HL-60 (cell line): ENCODE measurements around the gene MYRIP.

Experiments
- GABPA ChIP-seq: IDR thresholded peaks from 2 replicates; pipeline ENCODE4 v1.6.1; 2012; ENCODE audit warnings: low read depth
- POLR2AphosphoS5 ChIP-seq: IDR thresholded peaks from 2 replicates; pipeline ENCODE4 v1.6.1; 2012; ENCODE audit warnings: low read depth
- SPI1 ChIP-seq: IDR thresholded peaks from 2 replicates; pipeline ENCODE4 v1.6.1; 2012; ENCODE audit warnings: low read depth, mild to moderate bottlenecking, borderline replicate concordance
- TF ChIP-seq, protein P1 (sequence below): IDR thresholded peaks from one replicate; pipeline ENCODE4 v1.5.1; 2011; ENCODE audit warnings: low read length, control low read depth, inconsistent platforms; ENCODE audit not compliant: insufficient read depth
- TF ChIP-seq, protein P2 (sequence below): IDR thresholded peaks from 2 replicates; pipeline ENCODE4 v1.6.1; 2012; ENCODE audit warnings: low read depth; ENCODE audit not compliant: insufficient replicate concordance

DNA sequence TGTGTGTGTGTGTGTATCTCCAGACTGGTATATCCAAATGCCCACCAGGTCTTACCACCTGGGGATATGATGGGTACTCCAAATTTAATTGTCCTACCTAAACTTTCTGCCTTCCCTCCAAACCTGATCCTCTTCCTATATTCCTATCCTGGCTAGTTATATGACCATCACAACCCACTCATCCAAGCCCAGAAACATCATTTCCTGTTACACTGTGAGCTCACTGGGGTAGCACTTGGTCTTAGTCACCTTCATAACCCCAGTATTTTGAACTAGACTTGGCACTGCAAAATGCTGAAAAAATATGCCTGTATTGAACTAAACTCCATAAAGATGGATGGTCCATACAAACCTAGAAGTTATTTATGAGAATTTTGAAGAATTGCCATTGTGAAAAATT, 321.3 kb downstream of the MYRIP start:
- TF ChIP-seq, protein P1, sequence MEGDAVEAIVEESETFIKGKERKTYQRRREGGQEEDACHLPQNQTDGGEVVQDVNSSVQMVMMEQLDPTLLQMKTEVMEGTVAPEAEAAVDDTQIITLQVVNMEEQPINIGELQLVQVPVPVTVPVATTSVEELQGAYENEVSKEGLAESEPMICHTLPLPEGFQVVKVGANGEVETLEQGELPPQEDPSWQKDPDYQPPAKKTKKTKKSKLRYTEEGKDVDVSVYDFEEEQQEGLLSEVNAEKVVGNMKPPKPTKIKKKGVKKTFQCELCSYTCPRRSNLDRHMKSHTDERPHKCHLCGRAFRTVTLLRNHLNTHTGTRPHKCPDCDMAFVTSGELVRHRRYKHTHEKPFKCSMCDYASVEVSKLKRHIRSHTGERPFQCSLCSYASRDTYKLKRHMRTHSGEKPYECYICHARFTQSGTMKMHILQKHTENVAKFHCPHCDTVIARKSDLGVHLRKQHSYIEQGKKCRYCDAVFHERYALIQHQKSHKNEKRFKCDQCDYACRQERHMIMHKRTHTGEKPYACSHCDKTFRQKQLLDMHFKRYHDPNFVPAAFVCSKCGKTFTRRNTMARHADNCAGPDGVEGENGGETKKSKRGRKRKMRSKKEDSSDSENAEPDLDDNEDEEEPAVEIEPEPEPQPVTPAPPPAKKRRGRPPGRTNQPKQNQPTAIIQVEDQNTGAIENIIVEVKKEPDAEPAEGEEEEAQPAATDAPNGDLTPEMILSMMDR: no peak
- TF ChIP-seq POLR2AphosphoS5 (no peak), GABPA (no peak), SPI1 (no peak)
- TF ChIP-seq, protein P2, sequence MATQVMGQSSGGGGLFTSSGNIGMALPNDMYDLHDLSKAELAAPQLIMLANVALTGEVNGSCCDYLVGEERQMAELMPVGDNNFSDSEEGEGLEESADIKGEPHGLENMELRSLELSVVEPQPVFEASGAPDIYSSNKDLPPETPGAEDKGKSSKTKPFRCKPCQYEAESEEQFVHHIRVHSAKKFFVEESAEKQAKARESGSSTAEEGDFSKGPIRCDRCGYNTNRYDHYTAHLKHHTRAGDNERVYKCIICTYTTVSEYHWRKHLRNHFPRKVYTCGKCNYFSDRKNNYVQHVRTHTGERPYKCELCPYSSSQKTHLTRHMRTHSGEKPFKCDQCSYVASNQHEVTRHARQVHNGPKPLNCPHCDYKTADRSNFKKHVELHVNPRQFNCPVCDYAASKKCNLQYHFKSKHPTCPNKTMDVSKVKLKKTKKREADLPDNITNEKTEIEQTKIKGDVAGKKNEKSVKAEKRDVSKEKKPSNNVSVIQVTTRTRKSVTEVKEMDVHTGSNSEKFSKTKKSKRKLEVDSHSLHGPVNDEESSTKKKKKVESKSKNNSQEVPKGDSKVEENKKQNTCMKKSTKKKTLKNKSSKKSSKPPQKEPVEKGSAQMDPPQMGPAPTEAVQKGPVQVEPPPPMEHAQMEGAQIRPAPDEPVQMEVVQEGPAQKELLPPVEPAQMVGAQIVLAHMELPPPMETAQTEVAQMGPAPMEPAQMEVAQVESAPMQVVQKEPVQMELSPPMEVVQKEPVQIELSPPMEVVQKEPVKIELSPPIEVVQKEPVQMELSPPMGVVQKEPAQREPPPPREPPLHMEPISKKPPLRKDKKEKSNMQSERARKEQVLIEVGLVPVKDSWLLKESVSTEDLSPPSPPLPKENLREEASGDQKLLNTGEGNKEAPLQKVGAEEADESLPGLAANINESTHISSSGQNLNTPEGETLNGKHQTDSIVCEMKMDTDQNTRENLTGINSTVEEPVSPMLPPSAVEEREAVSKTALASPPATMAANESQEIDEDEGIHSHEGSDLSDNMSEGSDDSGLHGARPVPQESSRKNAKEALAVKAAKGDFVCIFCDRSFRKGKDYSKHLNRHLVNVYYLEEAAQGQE: no peak
